ENCODE data around the gene ZNF266. TPM values are rescaled to one million over a fixed set of nuclear protein-coding genes. Genes with fewer than 3 reads are reported as not detected.

Gene ZNF266
- total and polyA plus RNA-seq, 10 of the 15 experiments (the other 5 are each of a cell fraction or from before 2014, with no cell fraction given), result 7.7 to 67.7 (median 25.0) TPM

- Histone ChIP-seq H3K36me3 (ENCODE audit: control insufficient read depth in 2 of 2, insufficient read depth in 2 of 2, low read length in 1 of 2) (no peaks in the 10 kb centered on the region), H3K9ac (ENCODE audit: control insufficient read depth, insufficient read depth, low read length) (no peak overlapping the region), H3K4me3 (no peak overlapping the region), H3K9me3 (replicated peaks; ENCODE audit: control insufficient read depth, insufficient read depth, low read length) (peaks cover 6% of the 10 kb centered on the region; the same call in 2 of the 3 replicates), H3K4me2 (ENCODE audit: control insufficient read depth, insufficient read depth) (no peak overlapping the region), H4K20me1 (ENCODE audit: control insufficient read depth, insufficient read depth) (no peaks in the 10 kb centered on the region), H3K27me3 (replicated peaks in 1 of 2; ENCODE audit: control insufficient read depth in 2 of 2, insufficient read depth in 2 of 2, low read length in 1 of 2) (no peaks in the 10 kb centered on the region), H3K27ac (ENCODE audit: control insufficient read depth, insufficient read depth) (no peak overlapping the region), H3K79me2 (ENCODE audit: control insufficient read depth, insufficient read depth, low read length) (no peaks in the 10 kb centered on the region), H2AFZ (ENCODE audit: control insufficient read depth, low read depth, low read length) (no peak overlapping the region), H3K4me1 (ENCODE audit: control insufficient read depth, insufficient read depth, low read length) (no peaks in the 10 kb centered on the region)
- BruUV-seq (replicated peaks), result no TSS peak
- RAD21 ChIA-PET (ENCODE audit: unreplicated experiment), result no interaction called here
- ATAC-seq (no peak), DNase-seq (ENCODE audit: low read depth, low spot score) (no peak), FAIRE-seq (no peak)
- 27% methylated on average over 7 of the region's 7 CpGs for WGBS (ENCODE audit: insufficient coverage, insufficient replicate concordance, low lambda C conversion rate, missing lambda C conversion rate)
- intact Hi-C loops (cut with micrococcal nuclease; ENCODE audit: unreplicated experiment) (no loop called here), in situ Hi-C loops (cut with MboI) (no loop called here)
- CTCF ChIA-PET, result no interaction called here
- POLR2A ChIA-PET, result no interaction called here
- TF ChIP-seq NKRF (conservative IDR thresholded peaks at IDR 0.05) (no peak), PAX8 (IDR thresholded peaks at IDR 0.05) (no peak), BCLAF1 (IDR thresholded peaks at IDR 0.05) (no peak), TCF3 (IDR thresholded peaks at IDR 0.05; ENCODE audit: borderline replicate concordance, insufficient read depth, low read depth, low read length) (no peak), POLR2A (IDR thresholded peaks at IDR 0.05; ENCODE audit: low read depth, low read length) (no peak), YBX1 (IDR thresholded peaks at IDR 0.05) (no peak), RAD51 (IDR thresholded peaks at IDR 0.05) (no peak), ZBTB33 (IDR thresholded peaks at IDR 0.05) (no peak), IRF3 (IDR thresholded peaks at IDR 0.05) (no peak)
- SMC1A ChIA-PET (ENCODE audit: uncharacterized antibody, unreplicated experiment), result no interaction called here
Observed at GRCh38 chr19:9467161-9467560, 31.8 kb upstream of the ZNF266 start.

Measured in GM12878 (cell line).